Measurements from ENCODE around the gene ERP29.

The ERP29 gene

DNA sequence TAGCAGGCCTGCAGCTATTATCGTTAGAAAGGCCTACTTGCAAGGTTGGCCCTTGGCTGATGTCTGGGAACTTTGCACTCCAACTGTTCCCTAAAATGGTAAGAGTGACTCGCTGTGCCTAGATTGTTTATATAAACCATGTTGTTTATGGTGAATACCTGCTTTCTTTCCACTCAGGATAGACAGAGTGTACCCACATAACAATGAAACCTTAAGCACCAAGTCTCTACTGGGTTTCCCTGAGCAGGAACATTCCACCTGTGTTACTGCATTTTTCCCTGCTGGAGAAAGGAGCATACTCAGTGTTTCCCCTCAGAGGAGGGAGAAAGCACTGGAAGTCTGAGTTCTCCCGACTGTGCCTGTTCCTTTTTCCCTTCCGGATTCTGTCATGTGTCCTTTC is 32.8 kb downstream of the ERP29 start:
- no peak for DNase-seq

DNA sequence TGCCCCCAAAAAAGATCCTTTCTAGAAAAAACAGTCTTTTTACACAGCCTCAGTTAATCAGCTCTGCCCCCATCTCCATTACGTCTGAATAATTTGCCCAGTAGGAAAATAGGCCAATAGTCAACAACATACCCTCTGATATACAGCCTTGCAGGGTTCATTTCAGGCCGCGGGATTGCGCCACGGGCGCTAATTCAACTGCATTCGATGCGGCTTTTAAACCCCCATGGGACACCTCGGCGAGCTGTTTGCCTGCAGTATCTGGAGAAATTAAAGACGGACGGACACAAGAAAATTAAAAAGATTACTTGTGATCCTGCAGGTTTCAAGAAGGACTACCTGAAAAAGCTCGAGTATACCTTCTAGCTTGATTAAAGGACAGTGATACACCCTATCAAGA is 36.1 kb downstream of the ERP29 start:
- no peak for DNase-seq

DNA sequence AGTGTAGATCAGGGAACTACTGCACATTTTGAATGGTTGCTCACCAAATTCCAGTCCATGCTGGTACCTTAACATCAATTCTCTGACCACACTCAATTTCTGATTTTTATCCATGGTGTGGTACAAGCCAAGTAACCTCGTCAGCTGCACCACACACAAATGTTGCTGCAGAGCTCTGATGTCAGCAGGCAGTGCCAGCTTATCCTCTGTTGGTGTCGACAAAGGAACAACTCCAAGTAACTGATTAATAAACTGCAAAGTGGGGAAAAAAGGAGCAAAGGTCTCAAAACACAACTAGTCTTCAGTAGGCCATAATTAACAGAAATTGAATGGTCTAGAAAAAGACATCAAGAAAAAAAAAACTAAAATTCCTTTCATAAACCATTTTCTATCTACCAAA is 47.9 kb downstream of the ERP29 start:
- no peak for DNase-seq

DNA sequence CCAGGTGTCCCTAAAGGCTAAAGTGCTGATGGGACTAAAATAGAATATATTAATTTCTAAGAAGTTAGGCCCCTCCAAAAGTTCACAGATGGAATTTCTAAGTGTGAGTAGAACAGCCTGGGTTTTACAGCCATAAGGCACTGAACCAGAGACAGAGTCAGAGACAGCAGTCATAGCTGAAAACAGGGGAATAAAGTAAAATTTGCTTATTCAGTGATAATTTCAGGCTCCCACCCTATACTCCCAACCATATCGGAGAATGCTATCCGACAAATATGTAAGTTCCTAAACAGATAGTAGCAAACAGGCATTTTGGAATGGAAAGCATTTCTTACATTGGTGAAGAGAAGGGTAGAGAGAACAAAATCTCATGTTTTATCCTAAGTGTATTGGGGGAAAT is 50.0 kb downstream of the ERP29 start:
- no peak for DNase-seq

DNA sequence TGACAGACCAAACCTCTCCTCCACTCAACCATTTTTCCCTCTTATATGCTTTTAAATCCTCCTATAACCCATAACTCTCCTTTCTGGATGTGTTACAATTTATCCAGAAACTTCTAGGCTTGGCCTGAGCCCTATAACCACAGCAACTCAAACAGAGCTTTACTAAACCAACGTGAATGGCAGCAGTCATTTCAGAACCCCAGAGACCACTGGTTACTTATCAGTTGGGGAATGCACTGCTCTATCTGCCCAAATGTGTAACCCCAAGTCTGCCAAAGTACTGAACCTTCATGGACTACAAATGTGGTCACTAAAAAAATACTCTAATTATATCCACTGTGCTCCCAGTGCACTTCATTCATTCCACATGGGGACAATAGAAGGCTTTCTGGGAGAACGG is 53.3 kb downstream of the ERP29 start:
- DNase-seq, result no peak
